Vagina (tissue), 2 donors: ENCODE measurements around the gene IL16. TPM values are rescaled to one million over a fixed set of nuclear protein-coding genes. Genes with fewer than 3 reads are reported as not detected.
"Not testable (repeated sequence)": the region's sequence is repeated elsewhere in the genome, so short reads cannot be mapped to it uniquely, and the experiment has no call there.

Source experiments
- DNase-seq, 2 donors: peaks; one replicate each; pipeline ENCODE4 v3.0.0-alpha.2; 2017; ENCODE audit errors: extremely low spot score in 2 of 2
- H3K27ac ChIP-seq: fragments of 200-600 bp; sonication (generic); one replicate; pipeline ENCODE4 v1.5.1; 2019
- H3K27me3 ChIP-seq: fragments of 200-600 bp; sonication (generic); one replicate; pipeline ENCODE4 v1.5.1; 2019
- H3K36me3 ChIP-seq, 2 donors: fragments of 200-600 bp; sonication (generic); one replicate each; pipeline ENCODE4 v1.5.1; 2017 to 2019
- H3K4me1 ChIP-seq: fragments of 200-600 bp; sonication (generic); one replicate; pipeline ENCODE4 v1.5.1; 2019
- H3K4me3 ChIP-seq, 2 donors: fragments of 200-600 bp; sonication (generic); 1 replicate in 1 of 2; 2 replicates in 1 of 2; pipeline ENCODE4 v1.5.1; 2016 to 2019
- H3K9me3 ChIP-seq: fragments of 200-600 bp; sonication (generic); one replicate; pipeline ENCODE4 v1.5.1; 2019
- CTCF ChIP-seq, 3 experiments: fragments of 450-650 bp in 2 of 3; fragments of 200-600 bp in 1 of 3; sonication (generic) in 1 of 3; IDR thresholded peaks; one replicate each; pipeline ENCODE4 v1.5.1; 2017 to 2019; ENCODE audit warnings: antibody characterized with exemption in 3 of 3, mild to moderate bottlenecking in 2 of 3, moderate library complexity in 2 of 3
- POLR2A ChIP-seq, 2 donors: fragments of 450-650 bp; IDR thresholded peaks; one replicate each; pipeline ENCODE4 v1.6.1; 2017; ENCODE audit warnings: antibody characterized with exemption in 2 of 2, mild to moderate bottlenecking in 2 of 2, moderate library complexity in 2 of 2
- POLR2AphosphoS5 ChIP-seq, 2 donors: sonication (generic); formaldehyde crosslinking; IDR thresholded peaks; one replicate each; pipeline ENCODE4 v1.9.0; 2017; ENCODE audit warnings: antibody characterized with exemption in 2 of 2, mild to moderate bottlenecking in 2 of 2, low read depth in 1 of 2; ENCODE audit not compliant: insufficient read depth in 1 of 2
- intact Hi-C: fragments of 100-400 bp; cut with DNase I; formaldehyde crosslinking; loops from one replicate; pipeline ENCODE4 v1.15.1; 2023
- total RNA-seq: library from RNA; depleted of rRNA; stranded (reverse); fragments of >200 nt; gene quantifications from one replicate; pipeline ENCODE4 v1.2.3, GENCODE V29; 2016

IL16 gene
- total RNA-seq, 1 donor from 2014 or later = 19.9 TPM

- intact Hi-C loops = no loop called here
- Histone ChIP-seq H3K4me3 (no peak overlapping the region), H3K27me3 (no peaks in the 10 kb centered on the region), H3K36me3 (no peaks in the 10 kb centered on the region), H3K27ac (no peak overlapping the region), H3K9me3 (no peaks in the 10 kb centered on the region), H3K4me1 (no peaks in the 10 kb centered on the region)
- no peak for TF ChIP-seq CTCF (IDR thresholded peaks at IDR 0.05)
- no peak for TF ChIP-seq POLR2A (IDR thresholded peaks at IDR 0.05)
- no peak for TF ChIP-seq POLR2AphosphoS5 (IDR thresholded peaks at IDR 0.05; ENCODE audit: insufficient read depth in 1 of 2, low read depth in 1 of 2)
- peak in 1 of 2 donors; percentile 32 for DNase-seq
These were observed 149.9 kb downstream of the IL16 start for GRCh38 chr15:81346611-81347010.

GRCh38 chr15:81347910-81348309 lies 151.2 kb downstream of the IL16 start:
- Histone ChIP-seq H3K27ac (no peak overlapping the region), H3K9me3 (no peaks in the 10 kb centered on the region), H3K36me3 (no peaks in the 10 kb centered on the region), H3K27me3 (no peaks in the 10 kb centered on the region), H3K4me3 (no peak overlapping the region), H3K4me1 (no peaks in the 10 kb centered on the region)
- no peak for TF ChIP-seq POLR2A (IDR thresholded peaks at IDR 0.05)
- no peak for TF ChIP-seq POLR2AphosphoS5 (IDR thresholded peaks at IDR 0.05; ENCODE audit: insufficient read depth in 1 of 2, low read depth in 1 of 2)
- TF ChIP-seq CTCF (IDR thresholded peaks at IDR 0.05) = no peak
- peak in 1 of 2 donors; percentile 13 for DNase-seq
- intact Hi-C loops = no loop called here

GRCh38 chr15:81348691-81349090 lies 152.0 kb downstream of the IL16 start:
- H3K36me3 ChIP-seq, H3K27me3 ChIP-seq, H3K4me1 ChIP-seq, H3K27ac ChIP-seq, DNase-seq, intact Hi-C loops, H3K4me3 ChIP-seq, H3K9me3 ChIP-seq: not testable (repeated sequence)

- TF ChIP-seq CTCF (IDR thresholded peaks at IDR 0.05) = no peak
- no peak for TF ChIP-seq POLR2A (IDR thresholded peaks at IDR 0.05)
- TF ChIP-seq POLR2AphosphoS5 (IDR thresholded peaks at IDR 0.05; ENCODE audit: insufficient read depth in 1 of 2, low read depth in 1 of 2) = no peak
- Histone ChIP-seq H3K4me1 (no peaks in the 10 kb centered on the region), H3K27ac (no peak overlapping the region), H3K27me3 (no peaks in the 10 kb centered on the region), H3K9me3 (no peaks in the 10 kb centered on the region), H3K36me3 (no peaks in the 10 kb centered on the region), H3K4me3 (no peak overlapping the region)
- intact Hi-C loops = no loop called here
- DNase-seq = peak in 1 of 2 donors; percentile 69
These were observed 152.6 kb downstream of the IL16 start for GRCh38 chr15:81349271-81349670.

- no peaks in the 10 kb centered on the region for H3K36me3 ChIP-seq
- H3K27ac ChIP-seq = no peak overlapping the region
- TF ChIP-seq CTCF (IDR thresholded peaks at IDR 0.05) = no peak
- H3K27me3 ChIP-seq = no peaks in the 10 kb centered on the region
- peak in 1 of 2 donors; percentile 60 for DNase-seq
- H3K4me3 ChIP-seq = no peak overlapping the region
- intact Hi-C loops = no loop called here
- no peaks in the 10 kb centered on the region for H3K4me1 ChIP-seq
- no peaks in the 10 kb centered on the region for H3K9me3 ChIP-seq
These were observed 155.0 kb downstream of the IL16 start for GRCh38 chr15:81351651-81352050.

- H3K36me3 ChIP-seq = no peaks in the 10 kb centered on the region
- H3K4me1 ChIP-seq = no peaks in the 10 kb centered on the region
- no peaks in the 10 kb centered on the region for H3K27me3 ChIP-seq
- TF ChIP-seq CTCF (IDR thresholded peaks at IDR 0.05) (no peak), POLR2AphosphoS5 (IDR thresholded peaks at IDR 0.05; ENCODE audit: insufficient read depth in 1 of 2, low read depth in 1 of 2) (no peak), POLR2A (IDR thresholded peaks at IDR 0.05) (no peak)
- no peak overlapping the region for H3K4me3 ChIP-seq
- intact Hi-C loops = no loop called here
- no peak overlapping the region for H3K27ac ChIP-seq
- H3K9me3 ChIP-seq = no peaks in the 10 kb centered on the region
- peak in 1 of 2 donors; percentile 56 for DNase-seq
These were observed 159.6 kb downstream of the IL16 start for GRCh38 chr15:81356252-81356651.
